Mammary epithelial cell (primary cell): ENCODE measurements around the gene SPG11.

Experiments
- EZH2 ChIP-seq: IDR thresholded peaks from 2 replicates; pipeline ENCODE4 v1.6.1; 2012; ENCODE audit warnings: low read length, inconsistent platforms, borderline replicate concordance
- TF ChIP-seq, protein P1 (sequence below), 2 donors: IDR thresholded peaks in 1 of 2; conservative IDR thresholded peaks in 1 of 2; 2 replicates each; pipeline ENCODE4 v1.5.1; 2011 to 2012; ENCODE audit warnings: inconsistent platforms in 2 of 2, low read length in 2 of 2, mild to moderate bottlenecking in 2 of 2, control low read depth in 1 of 2, low read depth in 1 of 2; ENCODE audit not compliant: insufficient read depth in 1 of 2; ENCODE audit errors: extremely low read depth in 1 of 2

DNA sequence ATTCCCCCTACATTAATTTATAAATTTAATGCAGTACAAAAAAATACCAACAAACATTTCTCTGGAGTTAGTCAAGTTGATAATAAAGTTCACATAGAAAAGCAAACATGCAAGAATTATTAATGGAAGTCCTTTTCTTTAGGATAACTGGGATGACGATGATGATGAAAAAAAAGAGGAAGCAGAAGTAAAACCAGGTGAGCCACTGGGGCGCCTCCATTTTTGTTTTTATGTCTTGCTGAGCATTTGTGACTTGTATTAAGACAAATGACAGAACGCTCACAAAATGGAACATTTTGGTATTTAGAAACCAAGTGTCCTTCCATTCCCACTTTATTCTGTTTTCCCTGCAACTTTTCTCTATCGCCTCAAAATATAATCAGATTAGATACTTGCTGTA, 112.7 kb downstream of the SPG11 start:
- TF ChIP-seq, protein P1, sequence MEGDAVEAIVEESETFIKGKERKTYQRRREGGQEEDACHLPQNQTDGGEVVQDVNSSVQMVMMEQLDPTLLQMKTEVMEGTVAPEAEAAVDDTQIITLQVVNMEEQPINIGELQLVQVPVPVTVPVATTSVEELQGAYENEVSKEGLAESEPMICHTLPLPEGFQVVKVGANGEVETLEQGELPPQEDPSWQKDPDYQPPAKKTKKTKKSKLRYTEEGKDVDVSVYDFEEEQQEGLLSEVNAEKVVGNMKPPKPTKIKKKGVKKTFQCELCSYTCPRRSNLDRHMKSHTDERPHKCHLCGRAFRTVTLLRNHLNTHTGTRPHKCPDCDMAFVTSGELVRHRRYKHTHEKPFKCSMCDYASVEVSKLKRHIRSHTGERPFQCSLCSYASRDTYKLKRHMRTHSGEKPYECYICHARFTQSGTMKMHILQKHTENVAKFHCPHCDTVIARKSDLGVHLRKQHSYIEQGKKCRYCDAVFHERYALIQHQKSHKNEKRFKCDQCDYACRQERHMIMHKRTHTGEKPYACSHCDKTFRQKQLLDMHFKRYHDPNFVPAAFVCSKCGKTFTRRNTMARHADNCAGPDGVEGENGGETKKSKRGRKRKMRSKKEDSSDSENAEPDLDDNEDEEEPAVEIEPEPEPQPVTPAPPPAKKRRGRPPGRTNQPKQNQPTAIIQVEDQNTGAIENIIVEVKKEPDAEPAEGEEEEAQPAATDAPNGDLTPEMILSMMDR (conservative IDR thresholded peaks at IDR 0.05 in 1 of 2, IDR thresholded peaks at IDR 0.05 in 1 of 2; ENCODE audit: extremely low read depth in 1 of 2, insufficient read depth in 1 of 2, low read depth in 1 of 2, low read length in 2 of 2), result no peak
- TF ChIP-seq EZH2, result no peak
